ENCODE measurements around the gene TGM4.

Gene TGM4

GRCh38 chr3:44958386-44958785 is 84.0 kb downstream of the TGM4 start:
- DNase-seq: no peak

GRCh38 chr3:44960387-44961026 is 86.1 kb downstream of the TGM4 start:
- DNase-seq: no peak

GRCh38 chr3:44961888-44962287 is 87.5 kb downstream of the TGM4 start:
- DNase-seq: no peak

DNA sequence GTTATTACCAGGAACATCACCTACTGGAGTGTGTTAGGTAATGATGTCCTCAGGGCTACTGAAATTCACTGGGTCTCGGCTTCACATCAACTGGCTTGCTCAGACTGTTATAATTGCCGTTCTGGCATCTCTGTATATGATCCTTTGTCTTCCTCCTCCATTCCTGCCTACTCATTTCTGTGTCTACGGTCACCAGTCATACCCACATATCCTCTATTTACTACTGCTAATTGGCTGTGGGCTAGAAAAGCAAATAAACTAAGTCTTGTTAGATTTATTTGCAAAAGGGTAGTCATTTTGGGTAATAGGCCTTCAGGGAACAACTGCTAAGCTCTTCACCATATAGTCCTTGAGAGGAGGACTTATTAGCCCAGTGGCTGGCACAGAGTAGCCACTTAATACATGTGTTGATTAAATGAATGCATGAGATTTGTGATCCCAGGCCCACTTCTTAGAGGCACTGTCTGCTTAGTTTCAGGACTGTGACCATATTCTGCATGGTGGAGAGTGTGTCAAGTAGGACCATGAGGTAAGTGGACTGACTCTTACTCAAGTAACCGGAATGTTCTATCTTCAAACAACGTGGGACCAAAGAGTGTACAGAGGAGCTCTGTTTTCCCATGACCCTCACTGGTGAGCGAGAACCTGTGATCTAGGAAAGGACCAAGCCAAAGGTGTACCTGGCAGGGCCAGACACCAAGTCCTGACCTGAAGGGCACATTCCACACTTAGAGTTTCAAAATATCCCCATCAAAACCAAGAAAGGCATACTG is 88.4 kb downstream of the TGM4 start:
- DNase-seq: no peak

DNA sequence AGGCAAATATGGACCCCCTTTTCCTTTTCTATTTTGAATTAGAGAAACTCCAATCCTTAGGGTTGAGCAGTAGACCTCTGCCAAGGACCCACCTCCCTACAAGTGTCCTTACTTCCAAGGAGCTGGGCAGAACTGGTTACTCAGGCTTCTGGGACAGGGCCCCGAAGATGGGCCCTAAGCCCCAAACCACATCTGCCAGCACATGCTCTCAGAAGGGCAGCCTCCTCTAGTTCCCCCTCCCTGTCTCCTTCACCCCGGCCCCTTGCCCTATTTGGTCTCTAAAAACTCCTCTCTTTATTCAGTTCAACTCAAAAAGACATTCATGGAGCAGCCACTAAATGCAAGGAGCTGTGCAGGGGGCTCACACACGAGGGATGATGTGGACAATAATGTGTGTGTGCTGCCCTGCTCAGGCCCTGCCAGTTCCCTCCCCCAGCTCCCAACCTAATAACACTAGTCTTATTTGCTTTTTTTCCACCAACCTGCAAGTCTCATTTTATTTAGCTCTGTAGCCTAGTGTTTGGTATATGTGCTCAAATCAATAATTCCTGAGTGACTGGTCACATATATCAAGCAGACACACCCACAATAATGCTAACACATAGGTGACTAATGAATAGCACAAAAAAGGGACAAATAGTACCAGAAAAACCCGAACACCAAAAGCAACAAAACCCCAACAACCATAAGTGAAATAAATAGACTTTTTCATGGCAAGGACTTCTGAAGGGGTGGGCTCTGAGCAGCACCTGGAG is 89.3 kb downstream of the TGM4 start:
- DNase-seq: no peak
